ENCODE measurements around the gene APOOL.

GRCh38 chrX:85065512-85066198 is 62.0 kb downstream of the APOOL start:
- TF ChIP-seq CTCF (conservative IDR thresholded peaks at IDR 0.05) (no peak), EZH2 (IDR thresholded peaks at IDR 0.05; ENCODE audit: low read depth) (no peak)
